RWPE1 (cell line): ENCODE results near the gene KIRREL1.

Experiments
- CTCF ChIA-PET: fragments of 350-600 bp; sonication (Branson Sonifier 250); formaldehyde crosslinking; extraction: SDS; loops from one replicate; lab custom pipeline; 2021; lab: Yijun Ruan, JAX
- POLR2A ChIA-PET: fragments of 400-600 bp; formaldehyde crosslinking; extraction: SDS; loops from one replicate; lab custom pipeline; 2020; ENCODE audit warnings: antibody characterized with exemption; ENCODE audit not compliant: low non-redundant PET; lab: Yijun Ruan, JAX
- DNase-seq: peaks from one replicate; pipeline ENCODE4 v3.0.0; 2012; ENCODE audit warnings: low spot score
- H3K27ac ChIP-seq: fragments of 450-650 bp; 2 replicates; pipeline ENCODE4 v1.5.1; 2017
- CTCF ChIP-seq: fragments of 450-650 bp; conservative IDR thresholded peaks from 2 replicates; pipeline ENCODE4 v1.5.1; 2017; ENCODE audit warnings: low read depth, mild to moderate bottlenecking

The KIRREL1 gene

GRCh38 chr1:157968946-157969345, 24.5 kb upstream of the KIRREL1 start:
- POLR2A ChIA-PET = no interaction called here
- H3K27ac ChIP-seq = peak overlapping the region; percentile 97
- TF ChIP-seq CTCF = no peak

GRCh38 chr1:157969697-157970485, 23.6 kb upstream of the KIRREL1 start:
- CTCF ChIA-PET = interaction anchor here (0.8 to 2.4 kb wide), 10 partner anchors 22 to 176 kb away, joined by 3 to 19 read pairs (median 4); no protein-coding TSS in a partner anchor
- H3K27ac ChIP-seq = peak overlapping the region; percentile 97; the same call in 1 of the 2 replicates
- TF ChIP-seq CTCF = peak; percentile 74
- POLR2A ChIA-PET = no interaction called here
- peak; percentile 78 for DNase-seq

More at GRCh38 chr1:157968946-157969345, 24.5 kb upstream of the KIRREL1 start:
- CTCF ChIA-PET = interaction anchor here (0.6 to 2.4 kb wide), 9 partner anchors 23 to 177 kb away, joined by 3 to 19 read pairs (median 4); no protein-coding TSS in a partner anchor
- peak; percentile 82 for DNase-seq

- no peak for TF ChIP-seq CTCF
- ChIA-PET POLR2A (no interaction called here), CTCF (interaction anchor here (1.4 kb wide), 1 partner anchor 150 kb away, joined by 3 read pairs; no protein-coding TSS in a partner anchor)
- H3K27ac ChIP-seq = no peak overlapping the region
- DNase-seq = no peak
Observed at GRCh38 chr1:157971769-157972168, 21.7 kb upstream of the KIRREL1 start.

GRCh38 chr1:157975228-157975950, 18.1 kb upstream of the KIRREL1 start:
- POLR2A ChIA-PET = no interaction called here
- no peak for TF ChIP-seq CTCF
- CTCF ChIA-PET = interaction anchor here (0.6 to 0.9 kb wide), 3 partner anchors 12 to 115 kb away, joined by 3 to 5 read pairs (median 4); no protein-coding TSS in a partner anchor

GRCh38 chr1:157976888-157977287, 16.6 kb upstream of the KIRREL1 start:
- ChIA-PET CTCF (interaction anchor here (0.5 to 0.6 kb wide), 2 partner anchors 33 to 767 kb away, joined by 3 to 4 read pairs; no protein-coding TSS in a partner anchor), POLR2A (no interaction called here)
- no peak for TF ChIP-seq CTCF

More at GRCh38 chr1:157975228-157975950, 18.1 kb upstream of the KIRREL1 start:
- no peak overlapping the region for H3K27ac ChIP-seq
- DNase-seq = no peak

More at GRCh38 chr1:157976888-157977287, 16.6 kb upstream of the KIRREL1 start:
- DNase-seq = no peak
- no peak overlapping the region for H3K27ac ChIP-seq
